ENCODE measurements around the gene PDIA5. TPM values are rescaled to one million over a fixed set of nuclear protein-coding genes. Genes with fewer than 3 reads are reported as not detected.

The PDIA5 gene
- total RNA-seq, 3 donors from 2014 or later = 21.5 to 49.1 (median 22.0) TPM

DNA sequence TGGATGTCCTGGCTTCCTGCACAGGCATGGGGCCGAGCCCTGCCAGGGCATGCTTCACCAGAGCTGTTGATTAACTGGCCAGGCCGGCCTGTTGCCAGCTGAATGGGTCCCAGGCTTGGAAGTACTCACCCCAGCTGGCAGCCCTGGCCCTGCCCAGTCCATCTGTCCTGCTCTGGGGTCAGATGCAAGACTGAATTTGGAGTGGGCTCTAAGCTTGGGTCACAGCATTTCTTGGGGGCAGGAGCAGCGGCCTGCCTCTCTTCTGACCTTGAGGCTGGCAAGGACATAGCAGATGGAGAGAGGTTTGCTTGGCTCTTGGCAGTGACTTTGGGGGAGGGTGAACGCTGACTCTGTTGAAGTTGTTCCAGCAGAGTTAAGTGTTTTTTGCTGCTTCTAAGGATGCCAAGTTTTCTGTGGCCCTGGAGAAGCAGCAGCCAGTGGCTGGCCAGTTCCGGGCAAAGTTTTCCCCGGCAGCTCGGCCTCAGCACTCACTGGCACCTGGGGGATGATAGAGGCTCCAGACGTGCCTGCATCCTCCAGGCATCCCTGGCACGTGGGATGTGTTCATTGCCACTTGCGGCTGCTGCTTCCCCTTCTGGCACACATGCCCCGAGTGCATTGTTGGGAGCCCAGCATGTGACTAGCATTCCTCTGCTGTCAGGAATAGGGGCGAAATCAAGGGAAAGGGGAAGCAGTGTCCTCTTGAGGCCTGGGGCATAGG lies 22.9 kb downstream of the PDIA5 start:
- H3K4me3 ChIP-seq = no peak overlapping the region
- H3K36me3 ChIP-seq (ENCODE audit: low read depth) = no peaks in the 10 kb centered on the region
- DNase-seq (no peak), ATAC-seq (peak; percentile 26)
- no peaks in the 10 kb centered on the region for H3K9me3 ChIP-seq
- TF ChIP-seq, protein P1, sequence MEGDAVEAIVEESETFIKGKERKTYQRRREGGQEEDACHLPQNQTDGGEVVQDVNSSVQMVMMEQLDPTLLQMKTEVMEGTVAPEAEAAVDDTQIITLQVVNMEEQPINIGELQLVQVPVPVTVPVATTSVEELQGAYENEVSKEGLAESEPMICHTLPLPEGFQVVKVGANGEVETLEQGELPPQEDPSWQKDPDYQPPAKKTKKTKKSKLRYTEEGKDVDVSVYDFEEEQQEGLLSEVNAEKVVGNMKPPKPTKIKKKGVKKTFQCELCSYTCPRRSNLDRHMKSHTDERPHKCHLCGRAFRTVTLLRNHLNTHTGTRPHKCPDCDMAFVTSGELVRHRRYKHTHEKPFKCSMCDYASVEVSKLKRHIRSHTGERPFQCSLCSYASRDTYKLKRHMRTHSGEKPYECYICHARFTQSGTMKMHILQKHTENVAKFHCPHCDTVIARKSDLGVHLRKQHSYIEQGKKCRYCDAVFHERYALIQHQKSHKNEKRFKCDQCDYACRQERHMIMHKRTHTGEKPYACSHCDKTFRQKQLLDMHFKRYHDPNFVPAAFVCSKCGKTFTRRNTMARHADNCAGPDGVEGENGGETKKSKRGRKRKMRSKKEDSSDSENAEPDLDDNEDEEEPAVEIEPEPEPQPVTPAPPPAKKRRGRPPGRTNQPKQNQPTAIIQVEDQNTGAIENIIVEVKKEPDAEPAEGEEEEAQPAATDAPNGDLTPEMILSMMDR (IDR thresholded peaks at IDR 0.05) = no peak
- no peaks in the 10 kb centered on the region for H3K4me1 ChIP-seq (ENCODE audit: low read depth)
- intact Hi-C loops (cut with DNase I, micrococcal nuclease) = no loop called here

DNA sequence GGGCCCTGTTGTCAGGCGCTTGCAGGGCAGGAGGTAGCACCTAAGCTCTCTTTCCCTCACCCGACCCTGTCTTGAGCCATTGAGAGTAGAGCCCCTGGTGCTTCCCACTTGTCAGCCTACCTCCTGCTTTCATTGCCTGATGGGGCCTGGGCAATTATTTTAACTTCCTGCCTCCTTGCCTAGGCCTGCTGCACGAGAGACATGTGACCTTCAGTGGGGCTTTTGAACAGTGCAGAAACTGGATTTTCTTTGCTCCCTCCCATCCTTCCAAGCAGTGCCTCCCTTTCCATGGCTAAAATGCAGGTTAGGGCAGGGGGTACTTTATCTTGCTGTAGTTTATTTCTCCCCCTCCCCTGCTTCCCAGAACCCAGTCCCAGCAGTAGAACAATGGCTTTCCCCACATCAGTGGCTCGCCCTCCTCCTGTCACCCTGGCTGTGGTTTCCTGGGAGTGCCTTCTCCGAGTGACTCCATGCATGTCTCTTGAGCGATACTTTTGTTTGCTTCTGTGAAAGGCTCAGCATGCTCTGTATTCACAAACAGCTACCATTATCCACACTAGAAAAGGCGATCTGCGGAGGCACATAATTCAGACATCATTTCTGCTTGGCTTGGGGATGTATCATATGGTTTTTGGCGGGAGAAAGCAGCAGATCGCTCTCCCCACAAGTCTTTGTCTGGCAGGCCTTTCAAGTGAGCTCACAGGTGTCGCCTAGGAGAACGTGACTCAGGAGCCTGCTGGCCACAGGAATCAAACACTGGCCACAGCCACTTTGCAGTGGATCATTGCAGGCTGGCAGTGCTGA lies 24.1 kb downstream of the PDIA5 start:
- no peak for DNase-seq
- no peak overlapping the region for H3K4me3 ChIP-seq
- TF ChIP-seq, protein P1 (IDR thresholded peaks at IDR 0.05) = no peak
- H3K36me3 ChIP-seq (ENCODE audit: low read depth) = no peaks in the 10 kb centered on the region
- H3K9me3 ChIP-seq = no peaks in the 10 kb centered on the region
- H3K4me1 ChIP-seq (ENCODE audit: low read depth) = no peaks in the 10 kb centered on the region
- ATAC-seq = no peak
- intact Hi-C loops (cut with DNase I, micrococcal nuclease) = no loop called here

DNA sequence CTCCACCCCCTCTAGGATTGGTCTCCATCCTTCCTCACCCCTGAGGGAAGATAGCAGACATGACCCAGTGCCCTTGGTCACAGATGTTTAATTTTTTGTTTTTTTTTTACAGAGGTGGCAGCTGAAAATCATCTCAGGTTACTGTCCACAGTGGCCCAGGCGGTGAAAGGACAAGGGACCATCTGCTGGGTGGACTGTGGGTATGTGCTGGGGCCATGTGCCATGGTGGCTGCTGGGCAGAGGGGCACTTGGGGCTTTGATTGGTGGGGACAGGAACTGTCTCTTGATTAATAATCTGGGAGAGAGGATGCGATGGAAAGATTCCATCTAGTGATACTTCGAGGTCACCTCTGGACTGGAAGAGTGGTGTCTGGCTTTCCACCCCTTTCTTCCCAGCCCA lies 25.4 kb downstream of the PDIA5 start:
- Histone ChIP-seq H3K36me3 (ENCODE audit: low read depth) (no peaks in the 10 kb centered on the region), H3K4me1 (ENCODE audit: low read depth) (no peaks in the 10 kb centered on the region), H3K4me3 (no peak overlapping the region), H3K9me3 (no peaks in the 10 kb centered on the region)
- intact Hi-C loops (cut with DNase I, micrococcal nuclease) = no loop called here
- DNase-seq = no peak
- ATAC-seq = no peak
- TF ChIP-seq, protein P1 (IDR thresholded peaks at IDR 0.05) = no peak

DNA sequence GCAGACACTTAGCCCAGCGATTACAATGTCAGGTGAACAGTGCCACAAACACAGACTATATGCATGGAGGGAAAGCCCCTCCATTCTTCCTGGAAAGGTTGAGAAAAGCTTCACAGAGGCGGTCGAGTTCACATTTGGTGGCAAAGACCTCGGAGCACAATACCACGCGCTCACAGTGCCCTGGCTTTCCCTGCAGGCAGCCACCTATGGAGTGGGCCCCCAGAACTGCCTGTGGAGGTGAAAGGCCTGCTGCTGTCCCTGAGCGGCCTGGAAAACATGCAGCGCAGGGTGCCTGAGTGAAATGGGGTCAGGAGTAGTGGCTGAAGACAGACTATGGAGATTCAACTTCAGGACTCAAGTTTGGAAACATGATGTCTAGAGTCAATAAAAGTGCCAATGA lies 26.9 kb downstream of the PDIA5 start:
- Histone ChIP-seq H3K9me3 (no peaks in the 10 kb centered on the region), H3K36me3 (ENCODE audit: low read depth) (no peaks in the 10 kb centered on the region), H3K4me1 (ENCODE audit: low read depth) (no peaks in the 10 kb centered on the region), H3K4me3 (no peak overlapping the region)
- TF ChIP-seq, protein P1 (IDR thresholded peaks at IDR 0.05) = no peak
- DNase-seq = no peak
- no peak for ATAC-seq
- intact Hi-C loops (cut with DNase I, micrococcal nuclease) = no loop called here

DNA sequence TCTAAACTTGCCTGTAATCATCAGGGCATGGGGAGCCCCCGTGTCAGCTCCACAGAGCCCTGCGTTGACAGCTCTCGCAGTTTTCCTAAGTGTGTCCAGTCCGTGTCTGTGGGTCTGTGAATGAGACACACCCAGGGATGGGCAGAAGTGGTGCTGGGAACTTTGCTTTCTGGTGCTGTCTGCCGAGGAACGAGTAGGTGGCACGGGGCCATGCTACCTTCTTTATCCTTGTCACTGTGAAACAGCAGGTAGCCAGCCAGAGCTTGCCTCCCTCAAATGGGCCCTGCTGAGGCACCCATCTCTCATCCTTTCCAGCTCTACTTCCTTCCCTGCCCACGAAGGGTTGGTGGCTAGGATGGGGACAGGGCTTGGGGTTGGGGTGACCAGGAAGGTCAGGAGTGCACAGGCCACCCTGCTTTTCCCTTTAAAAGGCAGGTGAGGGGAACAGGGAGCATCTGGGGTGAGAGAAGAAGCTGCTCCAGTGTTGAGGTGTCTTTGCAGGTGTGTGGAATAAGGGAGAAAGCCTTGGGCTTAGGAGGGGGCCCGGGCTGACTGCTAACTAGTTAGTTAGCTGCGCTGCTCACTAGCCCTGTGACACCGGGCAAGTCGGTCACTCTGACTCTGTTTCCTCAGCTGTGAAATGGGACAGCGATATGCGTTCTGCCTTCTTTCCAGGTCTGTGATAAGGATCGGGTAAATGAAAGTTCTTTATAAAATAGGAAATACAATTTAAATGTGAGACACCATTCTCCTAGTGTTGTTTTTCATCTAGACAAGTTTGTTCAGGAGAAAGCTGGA lies 27.9 kb downstream of the PDIA5 start:
- Histone ChIP-seq H3K4me3 (no peak overlapping the region), H3K4me1 (ENCODE audit: low read depth) (no peaks in the 10 kb centered on the region), H3K9me3 (no peaks in the 10 kb centered on the region), H3K36me3 (ENCODE audit: low read depth) (no peaks in the 10 kb centered on the region)
- DNase-seq (no peak), ATAC-seq (no peak)
- TF ChIP-seq, protein P1 (IDR thresholded peaks at IDR 0.05) = no peak
- intact Hi-C loops (cut with DNase I, micrococcal nuclease) = no loop called here

All from mucosa of descending colon (tissue), 3 donors.